Heart right ventricle (tissue), 16 donors: Measurements from ENCODE around the gene CDC37. TPM values are rescaled to one million over a fixed set of nuclear protein-coding genes. Genes with fewer than 3 reads are reported as not detected.
"Not testable (repeated sequence)": the region's sequence is repeated elsewhere in the genome, so short reads cannot be mapped to it uniquely, and the experiment has no call there.

Source experiments
- ATAC-seq, 8 donors: fragments of 200-7000 bp; cut with Tn5 transposase; one replicate each; pipeline ENCODE4 v1.9.1; 2020; ENCODE audit warnings: mild to moderate bottlenecking in 8 of 8, moderate library complexity in 8 of 8, moderate number of reproducible peaks in 1 of 8
- DNase-seq, 2 donors: peaks; one replicate each; pipeline ENCODE4 v3.0.0-alpha.2; 2020
- H3K27ac ChIP-seq, 10 donors: fragments of 200-600 bp; sonication (generic) in 2 of 10; one replicate each; pipeline versions ENCODE4 v1.5.0 to v1.8.0; 2020 to 2022; ENCODE audit warnings: mild to moderate bottlenecking in 3 of 10
- H3K27me3 ChIP-seq, 7 donors: fragments of 200-600 bp; one replicate each; pipeline ENCODE4 v1.8.0; 2021 to 2022; ENCODE audit warnings: mild to moderate bottlenecking in 2 of 7
- H3K36me3 ChIP-seq, 9 donors: fragments of 200-600 bp; sonication (generic) in 1 of 9; one replicate each; pipeline versions ENCODE4 v1.5.0 to v1.8.0; 2020 to 2022; ENCODE audit warnings: mild to moderate bottlenecking in 2 of 9
- H3K4me1 ChIP-seq, 9 donors: fragments of 200-600 bp; sonication (generic) in 1 of 9; one replicate each; pipeline versions ENCODE4 v1.5.0 to v1.8.0; 2020 to 2022; ENCODE audit warnings: mild to moderate bottlenecking in 4 of 9
- H3K4me3 ChIP-seq, 10 donors: fragments of 200-600 bp; sonication (generic) in 2 of 10; one replicate each; pipeline versions ENCODE4 v1.5.0 to v1.8.0; 2020 to 2022; ENCODE audit warnings: mild to moderate bottlenecking in 7 of 10, moderate library complexity in 2 of 10
- H3K9me3 ChIP-seq, 11 donors: fragments of 200-600 bp in 10 of 11; sonication (generic) in 2 of 11; one replicate each; pipeline versions ENCODE4 v1.5.0 to v1.8.0; 2013 to 2022; ENCODE audit warnings: mild to moderate bottlenecking in 2 of 11, control low read depth in 1 of 11, moderate library complexity in 1 of 11
- WGBS, 2 donors: extraction: QIAGEN DNeasy Blood & Tissue Kit; methylation state at CpG; one replicate each; pipeline ENCODE4 v1.1.7; 2013; ENCODE audit warnings: inconsistent platforms in 1 of 2; 5-methylcytosine and 5-hydroxymethylcytosine counted together
- intact Hi-C, 10 donors: fragments of 100-400 bp; cut with DNase I; formaldehyde crosslinking; loops; one replicate each; pipeline versions ENCODE4 v1.11.1 to v1.14.2; 2022
- polyA plus RNA-seq, 2 donors: library from polyadenylated mRNA; stranded (reverse); fragments of 200-250 nt; gene quantifications; one replicate each; pipeline ENCODE4 v1.2.3, GENCODE V29; 2013
- total RNA-seq, 10 donors: library from RNA; stranded (reverse); fragmentation: NEBNext Ultra II Directional in 3 of 10; extraction: Animal tissue kit (Norgen Biotek cat#: 25700) in 3 of 10; gene quantifications; one replicate each; pipeline versions ENCODE4 v1.2.1 to v1.2.4, GENCODE V29; 2021 to 2023
- TF ChIP-seq, protein P1 (sequence below), 9 donors: fragments of 200-600 bp; sonication (generic) in 2 of 9; IDR thresholded peaks; one replicate each; pipeline versions ENCODE4 v1.5.0 to v1.8.0; 2021 to 2022; ENCODE audit warnings: antibody characterized with exemption in 9 of 9, mild to moderate bottlenecking in 5 of 9, moderate library complexity in 1 of 9
- donor health status: Arrhythmogenic right ventricular cardiomyopathy.
- donor health status: ischemic (EF 13 %, LVEDD 7.1; RV severe dilation, severe dysfunction).
- donor health status: healthy with polysubstance abuse.
- donor health status: DM: no; HTN: yes; CAD: no.
- donor health status: DM: no; HTN: no; CAD: no.
- donor health status: ischemic (EF 25% LVEDD 6.9; RV normal size, moderate dysfunction).
- donor health status: ischemic (EF 25% LVEDD 5.7; RV mildly dilated, moderate dysfunction).
- donor health status: healthy.
- donor health status: DM: yes; HTN: yes; CAD: no.
- donor health status: Ischemic cardiomyopathy.
- donor health status: ischemic (EF 35%, LVEDD 5.7; RV mildly dilated, moderate dysfunction).
- donor health status: nonischemic (EF 11% LVEDD 7.7; RV severe dilation, severe dysfunction).
- donor health status: DM: yes; HTN: yes; CAD: no.
- donor health status: PGD.
- donor health status: ischemic (EF 29% LVEDD 5.4; RV normal size, mild dysfunction).
- donor health status: nonischemic (EF 23%, LVEDD 6.1; RV moderate dilation, normal function).

Gene CDC37
- total and polyA plus RNA-seq, 12 donors = 106 to 422 (median 129) TPM

DNA sequence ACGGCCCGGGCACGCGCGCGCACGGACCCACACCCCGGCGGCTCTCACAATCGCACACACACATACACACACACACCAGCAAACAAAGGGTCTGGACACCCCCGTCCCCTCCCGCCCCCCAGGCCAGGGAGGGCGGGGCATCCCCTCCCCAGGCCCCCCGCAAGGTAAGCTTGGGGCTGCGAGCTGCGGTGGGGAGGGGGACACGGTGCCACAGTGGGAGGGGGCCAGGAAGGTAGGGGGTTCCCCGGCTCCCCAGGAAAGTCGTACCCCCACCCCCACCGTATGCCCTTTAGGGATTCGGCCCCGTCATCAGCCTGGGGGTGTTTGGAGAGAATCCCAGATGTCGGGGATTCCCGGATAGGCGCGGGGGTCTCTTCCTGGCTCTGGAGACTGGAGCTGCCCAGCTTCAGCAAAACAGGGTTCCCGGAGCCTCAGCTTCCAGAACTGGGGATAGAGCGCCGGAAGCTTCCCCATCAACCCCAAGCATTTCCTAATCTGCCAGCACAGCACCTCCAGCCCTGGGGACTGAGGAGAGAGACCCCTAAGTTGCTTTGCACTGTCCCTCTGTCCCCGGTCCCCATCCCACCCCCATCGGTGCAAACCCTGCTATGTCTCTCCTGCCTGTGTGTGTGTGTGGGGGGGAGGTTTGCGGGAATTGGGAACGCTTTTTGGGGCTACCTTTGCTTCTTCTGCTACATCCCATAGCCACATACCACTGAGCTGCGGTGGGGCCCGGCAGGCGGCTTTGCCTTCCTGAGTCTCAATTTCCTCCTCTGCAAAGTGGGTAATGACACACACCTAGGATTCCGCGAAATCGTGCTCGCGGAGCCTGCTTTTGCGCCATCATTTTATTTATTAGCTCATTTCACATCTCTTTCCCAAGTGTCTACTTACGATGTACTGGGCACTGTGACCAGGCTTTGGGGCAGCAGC, 1.8 kb upstream of the CDC37 start:
- DNase-seq (no peak), ATAC-seq (peak in 1 of 8 donors; percentile 5)
- H3K9me3 ChIP-seq = no peaks in the 10 kb centered on the region
- peaks cover 0 to 8% (median 0%) of the 10 kb centered on the region in 9 donors for H3K36me3 ChIP-seq
- peaks cover 21 to 83% (median 42%) of the 10 kb centered on the region in 9 donors for H3K4me1 ChIP-seq
- intact Hi-C loops = loop anchor here in 6 of 10 donors (1.0 to 10.0 kb wide), 6 partner anchors 19 to 170 kb away; partner anchors contain the start of genes CDKN2D (in 1 of the 6) and KRI1 (in 1 of the 6)
- peak overlapping the region in 1 of 10 donors; percentile 34 for H3K27ac ChIP-seq
- TF ChIP-seq, protein P1, sequence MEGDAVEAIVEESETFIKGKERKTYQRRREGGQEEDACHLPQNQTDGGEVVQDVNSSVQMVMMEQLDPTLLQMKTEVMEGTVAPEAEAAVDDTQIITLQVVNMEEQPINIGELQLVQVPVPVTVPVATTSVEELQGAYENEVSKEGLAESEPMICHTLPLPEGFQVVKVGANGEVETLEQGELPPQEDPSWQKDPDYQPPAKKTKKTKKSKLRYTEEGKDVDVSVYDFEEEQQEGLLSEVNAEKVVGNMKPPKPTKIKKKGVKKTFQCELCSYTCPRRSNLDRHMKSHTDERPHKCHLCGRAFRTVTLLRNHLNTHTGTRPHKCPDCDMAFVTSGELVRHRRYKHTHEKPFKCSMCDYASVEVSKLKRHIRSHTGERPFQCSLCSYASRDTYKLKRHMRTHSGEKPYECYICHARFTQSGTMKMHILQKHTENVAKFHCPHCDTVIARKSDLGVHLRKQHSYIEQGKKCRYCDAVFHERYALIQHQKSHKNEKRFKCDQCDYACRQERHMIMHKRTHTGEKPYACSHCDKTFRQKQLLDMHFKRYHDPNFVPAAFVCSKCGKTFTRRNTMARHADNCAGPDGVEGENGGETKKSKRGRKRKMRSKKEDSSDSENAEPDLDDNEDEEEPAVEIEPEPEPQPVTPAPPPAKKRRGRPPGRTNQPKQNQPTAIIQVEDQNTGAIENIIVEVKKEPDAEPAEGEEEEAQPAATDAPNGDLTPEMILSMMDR (IDR thresholded peaks at IDR 0.05) = no peak
- peak overlapping the region in 9 of 10 donors; percentile 63 to 99 (median 95) for H3K4me3 ChIP-seq
- WGBS, 2 donors = 5 to 8% methylated on average over 43 of the region's 43 CpGs
- peaks cover 6 to 30% (median 26%) of the 10 kb centered on the region in 7 donors for H3K27me3 ChIP-seq

DNA sequence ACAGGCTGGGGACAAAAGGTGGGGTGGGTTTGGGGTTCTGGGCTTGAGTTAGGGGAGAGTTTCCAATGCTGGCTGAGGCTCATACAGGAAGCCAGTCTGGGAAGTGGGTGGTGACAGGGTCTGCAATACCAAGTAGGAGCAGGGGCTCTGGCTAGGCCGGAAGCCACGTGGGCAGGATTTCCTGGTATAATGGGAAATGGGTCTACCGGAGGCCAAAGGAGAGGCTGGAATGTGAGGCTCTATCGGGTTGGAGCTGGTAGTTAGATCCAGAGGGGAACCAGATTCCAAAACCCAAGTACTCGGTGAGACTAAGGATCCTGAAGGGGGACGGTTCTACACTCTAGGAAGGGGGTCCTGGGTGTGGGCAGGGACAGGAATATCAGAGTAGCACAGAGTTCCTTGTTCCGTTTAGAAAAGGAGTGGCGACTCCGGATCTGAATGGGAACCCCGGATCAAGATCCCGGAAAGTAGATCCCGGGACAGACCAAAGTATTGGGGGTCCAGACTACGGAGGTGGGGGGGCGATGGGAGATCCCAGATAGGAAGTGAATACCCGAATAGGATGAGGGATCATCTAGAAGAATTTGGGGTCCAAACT, 802 bp downstream of the CDC37 start:
- intact Hi-C loops = loop anchor here in 5 of 10 donors (5.0 to 10.0 kb wide), 4 partner anchors 72 to 172 kb away; partner anchors contain the start of genes CDKN2D (in 1 of the 5) and KRI1 (in 1 of the 5)
- Histone ChIP-seq H3K9me3 (no peaks in the 10 kb centered on the region), H3K27ac (peak overlapping the region; percentile 67 to 94 (median 89)), H3K4me1 (peaks cover 36 to 84% (median 67%) of the 10 kb centered on the region in 9 donors), H3K36me3 (peaks cover 0 to 29% (median 0%) of the 10 kb centered on the region in 9 donors), H3K4me3 (peak overlapping the region; percentile 63 to 99 (median 96)), H3K27me3 (peaks cover 6 to 28% (median 25%) of the 10 kb centered on the region in 7 donors)
- 2% methylated on average over 15 of the region's 15 CpGs for WGBS, 2 donors
- ATAC-seq (peak in 4 of 8 donors; percentile 21 to 48 (median 37)), DNase-seq (peak; percentile 51 to 76)
- TF ChIP-seq, protein P1 (IDR thresholded peaks at IDR 0.05) = no peak

DNA sequence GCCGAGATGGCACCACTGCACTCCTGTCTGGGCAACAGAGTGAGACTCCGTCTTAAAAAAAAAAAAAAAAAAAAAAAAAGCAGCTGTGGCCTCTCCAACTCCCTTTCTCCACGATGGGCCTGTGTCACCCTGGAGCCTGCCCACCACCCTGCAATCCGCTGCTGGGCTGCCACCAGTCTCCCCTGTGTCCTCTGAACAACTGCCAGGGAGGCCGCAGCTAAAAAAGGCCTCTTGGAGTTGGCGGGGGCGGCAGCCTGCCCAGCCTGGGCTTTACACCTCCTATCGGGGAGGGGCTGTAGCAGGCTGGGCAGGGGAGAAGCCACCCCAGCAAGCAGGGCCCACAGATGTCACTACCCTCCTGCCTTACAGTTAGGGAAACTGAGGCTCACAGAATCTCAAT, 3.5 kb downstream of the CDC37 start:
- H3K27me3 ChIP-seq = peaks cover 4 to 7% (median 6%) of the 10 kb centered on the region in 7 donors
- TF ChIP-seq, protein P1 (IDR thresholded peaks at IDR 0.05) = no peak
- peaks cover 4 to 42% (median 13%) of the 10 kb centered on the region in 9 donors for H3K36me3 ChIP-seq
- H3K27ac ChIP-seq = peak overlapping the region in 9 of 10 donors; percentile 33 to 94 (median 82)
- intact Hi-C loops = loop anchor here in 5 of 10 donors (5.0 to 10.0 kb wide), 5 partner anchors 75 to 465 kb away; partner anchors contain the start of genes CDKN2D (in 1 of the 5), KRI1 (in 1 of the 5) and OLFM2 (in 1 of the 5)
- H3K4me3 ChIP-seq = no peak overlapping the region
- no peaks in the 10 kb centered on the region for H3K9me3 ChIP-seq
- 47 to 69% methylated on average over 6 to 8 of the region's 8 CpGs for WGBS, 2 donors
- peaks cover 36 to 77% (median 57%) of the 10 kb centered on the region in 9 donors for H3K4me1 ChIP-seq
- DNase-seq = peak; percentile 59 to 75
- peak in 3 of 8 donors; percentile 5 to 18 (median 8) for ATAC-seq

DNA sequence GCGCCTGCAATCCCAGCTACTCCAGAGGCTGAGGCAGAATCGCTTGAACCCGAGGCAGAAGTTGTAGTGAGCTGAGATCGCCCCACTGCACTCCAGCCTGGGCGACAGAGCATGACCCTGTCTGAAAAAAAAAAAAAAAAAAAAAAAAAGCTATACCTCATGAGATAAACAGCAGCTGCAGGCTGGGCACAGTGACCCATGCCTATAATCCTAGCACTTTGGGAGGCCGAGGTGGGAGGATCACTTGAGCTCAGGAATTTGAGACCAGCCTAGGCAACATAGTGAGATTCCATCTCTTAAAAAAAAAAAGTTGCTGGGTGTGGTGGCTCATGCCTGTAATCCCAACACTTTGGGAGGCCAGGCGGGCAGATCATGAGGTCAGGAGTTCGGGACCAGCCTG, 4.0 kb downstream of the CDC37 start:
- not testable (repeated sequence) for H3K4me3 ChIP-seq, ATAC-seq, DNase-seq, H3K9me3 ChIP-seq, H3K27me3 ChIP-seq
- Histone ChIP-seq H3K4me1 (peaks cover 31 to 71% (median 52%) of the 10 kb centered on the region in 9 donors), H3K27ac (peak overlapping the region in 8 of 10 donors; percentile 33 to 94 (median 85)), H3K36me3 (peaks cover 7 to 48% (median 17%) of the 10 kb centered on the region in 9 donors)
- 92 to 96% methylated on average over 8 of the region's 8 CpGs for WGBS, 2 donors
- intact Hi-C loops = loop anchor here in 1 of 10 donors (10.0 kb wide), 1 partner anchor 465 kb away; the partner anchor contains the start of gene OLFM2
